A549 (cell line): ENCODE data around the gene PIKFYVE. TPM values are rescaled to one million over a fixed set of nuclear protein-coding genes. Genes with fewer than 3 reads are reported as not detected.

Experiments used
- CBX2 ChIP-seq: fragments of 200-600 bp; sonication (generic); IDR thresholded peaks from 2 replicates; pipeline ENCODE4 v1.6.1; 2016; ENCODE audit warnings: low read depth, mild to moderate bottlenecking, borderline replicate concordance
- CBX8 ChIP-seq: fragments of 200-600 bp; sonication (generic); IDR thresholded peaks from 2 replicates; pipeline ENCODE4 v1.6.1; 2016
- CEBPB ChIP-seq, 2 experiments: fragments of >200 bp in 1 of 2; sonication (Bioruptor Twin) in 1 of 2; formaldehyde crosslinking in 1 of 2; IDR thresholded peaks; 2 replicates each; pipeline ENCODE4 v1.6.1; 2012 to 2016
- CHD2 ChIP-seq: fragments of 150-350 bp; IDR thresholded peaks from 2 replicates; pipeline ENCODE4 v1.6.1; 2014; ENCODE audit warnings: low read length; ENCODE audit not compliant: partially characterized antibody
- CHD4 ChIP-seq: fragments of 200-600 bp; sonication (generic); IDR thresholded peaks from 2 replicates; pipeline ENCODE4 v1.6.1; 2016; ENCODE audit warnings: antibody characterized with exemption, mild to moderate bottlenecking, borderline replicate concordance
- EHF ChIP-seq: fragments of 250-450 bp; sonication (Bioruptor Pico); IDR thresholded peaks from 2 replicates; pipeline ENCODE4 v1.5.0; 2020; ENCODE audit warnings: mild to moderate bottlenecking
- EP300 ChIP-seq, 2 experiments: fragments of >200 bp; sonication (Bioruptor Twin); formaldehyde crosslinking; IDR thresholded peaks; 2 replicates in 1 of 2; 3 replicates in 1 of 2; pipeline ENCODE4 v1.6.1; 2016 to 2017
- FOSB ChIP-seq: fragments of 250-450 bp; sonication (Bioruptor Pico); IDR thresholded peaks from 2 replicates; pipeline ENCODE4 v1.5.0; 2020; ENCODE audit warnings: mild to moderate bottlenecking, moderate library complexity
- FOSL2 ChIP-seq, 2 experiments: fragments of 450-650 bp in 1 of 2; fragments of >200 bp in 1 of 2; sonication (Bioruptor Twin) in 1 of 2; formaldehyde crosslinking; IDR thresholded peaks; 2 replicates each; pipeline versions ENCODE4 v1.5.0 to v1.6.1; 2016 to 2020; ENCODE audit warnings: mild to moderate bottlenecking in 1 of 2, moderate library complexity in 1 of 2
- GATA3 ChIP-seq: IDR thresholded peaks from 2 replicates; pipeline ENCODE4 v1.6.1; 2012; ENCODE audit warnings: borderline replicate concordance
- HDAC2 ChIP-seq: fragments of 200-600 bp; sonication (generic); IDR thresholded peaks from 2 replicates; pipeline ENCODE4 v1.6.1; 2016
- HOXB13 ChIP-seq: fragments of 250-450 bp; sonication (Bioruptor Pico); IDR thresholded peaks from 2 replicates; pipeline ENCODE4 v1.5.0; 2020; ENCODE audit warnings: low read depth, mild to moderate bottlenecking, moderate library complexity
- JUN ChIP-seq, 2 experiments: fragments of >200 bp; sonication (Bioruptor Twin); formaldehyde crosslinking; IDR thresholded peaks; 2 replicates in 1 of 2; 3 replicates in 1 of 2; pipeline ENCODE4 v1.6.1; 2016 to 2017
- KDM5A ChIP-seq: fragments of 200-600 bp; sonication (generic); IDR thresholded peaks from 2 replicates; pipeline ENCODE4 v1.6.1; 2016; ENCODE audit warnings: antibody characterized with exemption, mild to moderate bottlenecking
- MAFK ChIP-seq: fragments of 450-650 bp; IDR thresholded peaks from 2 replicates; pipeline ENCODE4 v1.6.1; 2014; ENCODE audit not compliant: partially characterized antibody
- MAX ChIP-seq: IDR thresholded peaks from 2 replicates; pipeline ENCODE4 v1.6.1; 2012
- MAZ ChIP-seq: fragments of 150-350 bp; IDR thresholded peaks from 2 replicates; pipeline ENCODE4 v1.6.1; 2014; ENCODE audit warnings: antibody characterized with exemption, low read depth, low read length, borderline replicate concordance
- NFE2L2 ChIP-seq: fragments of 150-350 bp; conservative IDR thresholded peaks from 2 replicates; pipeline ENCODE4 v1.6.1; 2014; ENCODE audit warnings: low read length
- NPAS2 ChIP-seq: fragments of 250-450 bp; sonication (Bioruptor Pico); IDR thresholded peaks from 2 replicates; pipeline ENCODE4 v1.8.0; 2022; ENCODE audit warnings: mild to moderate bottlenecking, moderate library complexity, borderline replicate concordance
- PBX3 ChIP-seq: IDR thresholded peaks from 2 replicates; pipeline ENCODE4 v1.6.1; 2012
- POLR2A ChIP-seq: IDR thresholded peaks from 2 replicates; pipeline ENCODE4 v1.6.1; 2012; ENCODE audit warnings: mild to moderate bottlenecking, low read length
- RAD21 ChIP-seq, 2 experiments: fragments of >200 bp in 1 of 2; sonication (Bioruptor Twin) in 1 of 2; formaldehyde crosslinking in 1 of 2; IDR thresholded peaks in 1 of 2; conservative IDR thresholded peaks in 1 of 2; 2 replicates in 1 of 2; 3 replicates in 1 of 2; pipeline ENCODE4 v1.6.1; 2012 to 2018; ENCODE audit warnings: inconsistent platforms in 1 of 2
- SREBF2 ChIP-seq: fragments of 450-650 bp; IDR thresholded peaks from 2 replicates; pipeline ENCODE4 v1.6.1; 2014; ENCODE audit warnings: mild to moderate bottlenecking, moderate library complexity
- TFCP2L1 ChIP-seq: fragments of 250-450 bp; sonication (Bioruptor Pico); IDR thresholded peaks from 2 replicates; pipeline ENCODE4 v1.5.0; 2021; ENCODE audit warnings: mild to moderate bottlenecking
- TP53 ChIP-seq: fragments of 250-450 bp; sonication (Bioruptor Pico); IDR thresholded peaks from 2 replicates; pipeline ENCODE4 v1.5.0; 2021; ENCODE audit warnings: mild to moderate bottlenecking, moderate library complexity
- USF2 ChIP-seq: fragments of 450-650 bp; IDR thresholded peaks from 2 replicates; pipeline ENCODE4 v1.6.1; 2014; ENCODE audit warnings: antibody characterized with exemption
- ZNF302 ChIP-seq: fragments of 250-450 bp; sonication (Bioruptor Pico); IDR thresholded peaks from 2 replicates; pipeline ENCODE4 v1.9.0; 2021; ENCODE audit warnings: inconsistent platforms, mild to moderate bottlenecking, moderate library complexity
- polyA plus RNA-seq, 4 experiments: library from polyadenylated mRNA; depleted of rRNA in 3 of 4; stranded (reverse); fragments of >200 nt; fragmentation: RNase III in 1 of 4; extraction: RNeasy Plus Mini Kit Qiagen cat#74134 plus additional on column Dnase treatment in 1 of 4; gene quantifications; 2 replicates in 3 of 4; 3 replicates in 1 of 4; pipeline ENCODE4 v1.2.3, GENCODE V29; 2011 to 2017
- TF ChIP-seq, protein P1 (sequence below): fragments of 200-600 bp; sonication (generic); IDR thresholded peaks from 2 replicates; pipeline ENCODE4 v1.6.1; 2016; ENCODE audit warnings: antibody characterized with exemption, mild to moderate bottlenecking, moderate library complexity
- TF ChIP-seq, protein P2 (sequence below): fragments of 250-450 bp; sonication (Bioruptor Pico); IDR thresholded peaks from 2 replicates; pipeline ENCODE4 v1.5.0; 2021; ENCODE audit warnings: mild to moderate bottlenecking, moderate library complexity, borderline replicate concordance
- TF ChIP-seq, protein P3 (sequence below): IDR thresholded peaks from 2 replicates; pipeline ENCODE4 v1.6.1; 2012; ENCODE audit warnings: low read depth, borderline replicate concordance
- TF ChIP-seq, protein P4 (sequence below): fragments of 250-450 bp; sonication (Bioruptor Pico); IDR thresholded peaks from 2 replicates; pipeline ENCODE4 v1.5.0; 2020; ENCODE audit warnings: low read depth, mild to moderate bottlenecking, moderate library complexity
- TF ChIP-seq, protein P5 (sequence below): fragments of >200 bp; sonication (Bioruptor Twin); formaldehyde crosslinking; IDR thresholded peaks from 3 replicates; pipeline ENCODE4 v1.5.1; 2016

Gene PIKFYVE
- polyA plus RNA-seq, 2 of the 4 experiments (the other 2 are of a cell fraction): 6.5 to 19.3 TPM

- TF ChIP-seq, protein P1, sequence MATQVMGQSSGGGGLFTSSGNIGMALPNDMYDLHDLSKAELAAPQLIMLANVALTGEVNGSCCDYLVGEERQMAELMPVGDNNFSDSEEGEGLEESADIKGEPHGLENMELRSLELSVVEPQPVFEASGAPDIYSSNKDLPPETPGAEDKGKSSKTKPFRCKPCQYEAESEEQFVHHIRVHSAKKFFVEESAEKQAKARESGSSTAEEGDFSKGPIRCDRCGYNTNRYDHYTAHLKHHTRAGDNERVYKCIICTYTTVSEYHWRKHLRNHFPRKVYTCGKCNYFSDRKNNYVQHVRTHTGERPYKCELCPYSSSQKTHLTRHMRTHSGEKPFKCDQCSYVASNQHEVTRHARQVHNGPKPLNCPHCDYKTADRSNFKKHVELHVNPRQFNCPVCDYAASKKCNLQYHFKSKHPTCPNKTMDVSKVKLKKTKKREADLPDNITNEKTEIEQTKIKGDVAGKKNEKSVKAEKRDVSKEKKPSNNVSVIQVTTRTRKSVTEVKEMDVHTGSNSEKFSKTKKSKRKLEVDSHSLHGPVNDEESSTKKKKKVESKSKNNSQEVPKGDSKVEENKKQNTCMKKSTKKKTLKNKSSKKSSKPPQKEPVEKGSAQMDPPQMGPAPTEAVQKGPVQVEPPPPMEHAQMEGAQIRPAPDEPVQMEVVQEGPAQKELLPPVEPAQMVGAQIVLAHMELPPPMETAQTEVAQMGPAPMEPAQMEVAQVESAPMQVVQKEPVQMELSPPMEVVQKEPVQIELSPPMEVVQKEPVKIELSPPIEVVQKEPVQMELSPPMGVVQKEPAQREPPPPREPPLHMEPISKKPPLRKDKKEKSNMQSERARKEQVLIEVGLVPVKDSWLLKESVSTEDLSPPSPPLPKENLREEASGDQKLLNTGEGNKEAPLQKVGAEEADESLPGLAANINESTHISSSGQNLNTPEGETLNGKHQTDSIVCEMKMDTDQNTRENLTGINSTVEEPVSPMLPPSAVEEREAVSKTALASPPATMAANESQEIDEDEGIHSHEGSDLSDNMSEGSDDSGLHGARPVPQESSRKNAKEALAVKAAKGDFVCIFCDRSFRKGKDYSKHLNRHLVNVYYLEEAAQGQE: no peak
- TF ChIP-seq, protein P2, sequence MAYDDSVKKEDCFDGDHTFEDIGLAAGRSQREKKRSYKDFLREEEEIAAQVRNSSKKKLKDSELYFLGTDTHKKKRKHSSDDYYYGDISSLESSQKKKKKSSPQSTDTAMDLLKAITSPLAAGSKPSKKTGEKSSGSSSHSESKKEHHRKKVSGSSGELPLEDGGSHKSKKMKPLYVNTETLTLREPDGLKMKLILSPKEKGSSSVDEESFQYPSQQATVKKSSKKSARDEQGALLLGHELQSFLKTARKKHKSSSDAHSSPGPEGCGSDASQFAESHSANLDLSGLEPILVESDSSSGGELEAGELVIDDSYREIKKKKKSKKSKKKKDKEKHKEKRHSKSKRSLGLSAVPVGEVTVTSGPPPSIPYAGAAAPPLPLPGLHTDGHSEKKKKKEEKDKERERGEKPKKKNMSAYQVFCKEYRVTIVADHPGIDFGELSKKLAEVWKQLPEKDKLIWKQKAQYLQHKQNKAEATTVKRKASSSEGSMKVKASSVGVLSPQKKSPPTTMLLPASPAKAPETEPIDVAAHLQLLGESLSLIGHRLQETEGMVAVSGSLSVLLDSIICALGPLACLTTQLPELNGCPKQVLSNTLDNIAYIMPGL: no peak
- TF ChIP-seq MAX (0 out of 2 replicates have a peak, but pooled peaks have one; percentile 21), FOSL2 (IDR thresholded peaks at IDR 0.05) (no peak), FOSL2 (CRISPR knock-in tag; IDR thresholded peaks at IDR 0.05) (no peak), TP53 (CRISPR knock-in tag) (no peak), MAFK (no peak), CBX8 (no peak), PBX3 (no peak), MAZ (no peak), JUN (IDR thresholded peaks at IDR 0.05) (peak in 1 of 2 experiments; percentile 68; a peak in 2 of 5 replicates), FOSB (CRISPR knock-in tag) (no peak), GATA3 (no peak), KDM5A (no peak), CEBPB (IDR thresholded peaks at IDR 0.05) (no peak), SREBF2 (no peak), CHD4 (no peak), EP300 (IDR thresholded peaks at IDR 0.05) (no peak), CHD2 (peak; percentile 21), POLR2A (peak; percentile 80), CBX2 (no peak), USF2 (no peak), TFCP2L1 (CRISPR knock-in tag) (no peak), NFE2L2 (no peak), HDAC2 (0 out of 2 replicates have a peak, but pooled peaks have one; percentile 2), NPAS2 (CRISPR knock-in tag) (no peak), EHF (CRISPR knock-in tag) (no peak), RAD21 (conservative IDR thresholded peaks at IDR 0.05 in 1 of 2, IDR thresholded peaks at IDR 0.05 in 1 of 2) (peak; percentile 38 to 64; a peak in 4 of 5 replicates), HOXB13 (CRISPR knock-in tag) (no peak), ZNF302 (no peak)
- TF ChIP-seq, protein P3, sequence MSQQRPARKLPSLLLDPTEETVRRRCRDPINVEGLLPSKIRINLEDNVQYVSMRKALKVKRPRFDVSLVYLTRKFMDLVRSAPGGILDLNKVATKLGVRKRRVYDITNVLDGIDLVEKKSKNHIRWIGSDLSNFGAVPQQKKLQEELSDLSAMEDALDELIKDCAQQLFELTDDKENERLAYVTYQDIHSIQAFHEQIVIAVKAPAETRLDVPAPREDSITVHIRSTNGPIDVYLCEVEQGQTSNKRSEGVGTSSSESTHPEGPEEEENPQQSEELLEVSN: no peak
- TF ChIP-seq, protein P4, sequence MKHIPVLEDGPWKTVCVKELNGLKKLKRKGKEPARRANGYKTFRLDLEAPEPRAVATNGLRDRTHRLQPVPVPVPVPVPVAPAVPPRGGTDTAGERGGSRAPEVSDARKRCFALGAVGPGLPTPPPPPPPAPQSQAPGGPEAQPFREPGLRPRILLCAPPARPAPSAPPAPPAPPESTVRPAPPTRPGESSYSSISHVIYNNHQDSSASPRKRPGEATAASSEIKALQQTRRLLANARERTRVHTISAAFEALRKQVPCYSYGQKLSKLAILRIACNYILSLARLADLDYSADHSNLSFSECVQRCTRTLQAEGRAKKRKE (CRISPR knock-in tag): no peak
- TF ChIP-seq, protein P5, sequence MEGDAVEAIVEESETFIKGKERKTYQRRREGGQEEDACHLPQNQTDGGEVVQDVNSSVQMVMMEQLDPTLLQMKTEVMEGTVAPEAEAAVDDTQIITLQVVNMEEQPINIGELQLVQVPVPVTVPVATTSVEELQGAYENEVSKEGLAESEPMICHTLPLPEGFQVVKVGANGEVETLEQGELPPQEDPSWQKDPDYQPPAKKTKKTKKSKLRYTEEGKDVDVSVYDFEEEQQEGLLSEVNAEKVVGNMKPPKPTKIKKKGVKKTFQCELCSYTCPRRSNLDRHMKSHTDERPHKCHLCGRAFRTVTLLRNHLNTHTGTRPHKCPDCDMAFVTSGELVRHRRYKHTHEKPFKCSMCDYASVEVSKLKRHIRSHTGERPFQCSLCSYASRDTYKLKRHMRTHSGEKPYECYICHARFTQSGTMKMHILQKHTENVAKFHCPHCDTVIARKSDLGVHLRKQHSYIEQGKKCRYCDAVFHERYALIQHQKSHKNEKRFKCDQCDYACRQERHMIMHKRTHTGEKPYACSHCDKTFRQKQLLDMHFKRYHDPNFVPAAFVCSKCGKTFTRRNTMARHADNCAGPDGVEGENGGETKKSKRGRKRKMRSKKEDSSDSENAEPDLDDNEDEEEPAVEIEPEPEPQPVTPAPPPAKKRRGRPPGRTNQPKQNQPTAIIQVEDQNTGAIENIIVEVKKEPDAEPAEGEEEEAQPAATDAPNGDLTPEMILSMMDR: peak; percentile 69
Measured at GRCh38 chr2:208254871-208255556, 11.0 kb upstream of the PIKFYVE start, which contains the start of gene IDH1 (continued).
